HepG2 (cell line): ENCODE data around the gene LANCL2. TPM values are rescaled to one million over a fixed set of nuclear protein-coding genes. Genes with fewer than 3 reads are reported as not detected.

Source experiments
- ATAC-seq: fragments of 200-7000 bp; cut with Tn5 transposase; 3 replicates; pipeline ENCODE4 v1.9.1; 2020; ENCODE audit warnings: mild to moderate bottlenecking, moderate library complexity
- BruUV-seq: library from RNA; stranded (reverse); fragments of 400-500 nt; replicated peaks from 2 replicates; lab custom pipeline; 2021; lab: Mats Ljungman, UMichigan
- CTCF ChIA-PET: fragments of 300-600 bp; formaldehyde crosslinking; extraction: SDS; loops from one replicate; lab custom pipeline; 2021; ENCODE audit warnings: low total read pairs, inconsistent platforms, low intra/inter-chr PET ratio; lab: Yijun Ruan, JAX
- POLR2A ChIA-PET: fragments of 350-600 bp; sonication (Branson Sonifier 250); formaldehyde crosslinking; loops from one replicate; lab custom pipeline; 2020; ENCODE audit warnings: antibody characterized with exemption, inconsistent platforms; lab: Yijun Ruan, JAX
- DNase-seq: peaks from one replicate; pipeline ENCODE4 v3.0.0-alpha.2; 2015; ENCODE audit warnings: low spot score
- FAIRE-seq: peaks from 3 replicates; lab custom pipeline; 2011; peaks lifted over from hg19 to GRCh38; lab: Jason Lieb, UNC
- H2AFZ ChIP-seq: one replicate; pipeline ENCODE4 v1.6.1; 2011; ENCODE audit warnings: low read length, inconsistent platforms
- H3K27ac ChIP-seq: fragments of 300-600 bp; 3 replicates; pipeline ENCODE4 v1.8.0; 2011; ENCODE audit warnings: mixed run types, mild to moderate bottlenecking, mixed read lengths, low read length, inconsistent platforms; ENCODE audit not compliant: insufficient read depth; ENCODE audit errors: extremely low read length
- H3K27me3 ChIP-seq, 2 experiments: fragments of 200-600 bp in 1 of 2; 2 replicates in 1 of 2; 3 replicates in 1 of 2; pipeline versions ENCODE4 v1.6.0 to v1.8.0; 2011; ENCODE audit warnings: low read length in 2 of 2, mild to moderate bottlenecking in 2 of 2, moderate library complexity in 2 of 2, inconsistent platforms in 1 of 2; ENCODE audit not compliant: insufficient read depth in 2 of 2, control insufficient read depth in 1 of 2
- H3K36me3 ChIP-seq, 2 experiments: fragments of 200-600 bp in 1 of 2; replicated peaks in 1 of 2; 2 replicates in 1 of 2; 3 replicates in 1 of 2; pipeline versions ENCODE4 v1.5.1 to v1.8.0; 2011; ENCODE audit warnings: low read length in 2 of 2, inconsistent platforms in 1 of 2; ENCODE audit not compliant: insufficient read depth in 2 of 2, control insufficient read depth in 1 of 2
- H3K4me1 ChIP-seq: 2 replicates; pipeline ENCODE4 v1.5.1; 2012; ENCODE audit warnings: low read length, inconsistent platforms; ENCODE audit not compliant: insufficient read depth
- H3K4me2 ChIP-seq: 2 replicates; pipeline ENCODE4 v1.6.0; 2011; ENCODE audit warnings: low read depth, low read length, inconsistent platforms
- H3K4me3 ChIP-seq, 3 experiments: fragments of 200-600 bp in 1 of 3; sonication (generic), shearing (Covaris generic) in 1 of 3; replicated peaks in 1 of 3; 2 replicates each; pipeline ENCODE4 v1.5.1; 2011 to 2016; ENCODE audit warnings: low read length in 3 of 3, inconsistent platforms in 2 of 3, low read depth in 2 of 3, mild to moderate bottlenecking in 2 of 3, control low read depth in 1 of 3, mixed read lengths in 1 of 3; ENCODE audit not compliant: insufficient read depth in 1 of 3
- H3K79me2 ChIP-seq: one replicate; pipeline ENCODE4 v1.6.1; 2011; ENCODE audit warnings: low read length, inconsistent platforms; ENCODE audit not compliant: insufficient read depth
- H3K9ac ChIP-seq: 2 replicates; pipeline ENCODE4 v1.6.0; 2011; ENCODE audit warnings: mild to moderate bottlenecking, low read depth, low read length, inconsistent platforms; ENCODE audit not compliant: insufficient read depth
- H3K9me3 ChIP-seq: 2 replicates; pipeline ENCODE4 v1.5.1; 2012; ENCODE audit warnings: mild to moderate bottlenecking, low read length
- H4K20me1 ChIP-seq: 2 replicates; pipeline ENCODE4 v1.6.0; 2011; ENCODE audit warnings: inconsistent platforms, mild to moderate bottlenecking, low read length, moderate library complexity; ENCODE audit not compliant: insufficient read depth
- BCL6 ChIP-seq: IDR thresholded peaks from 2 replicates; pipeline ENCODE4 v1.6.1; 2016; ENCODE audit warnings: missing genetic modification reagents, missing compliant biosample characterization
- ETV5 ChIP-seq: IDR thresholded peaks from 2 replicates; pipeline ENCODE4 v1.6.1; 2018; ENCODE audit warnings: missing biosample characterization, missing genetic modification reagents, inconsistent platforms, borderline replicate concordance
- FOXA1 ChIP-seq, 2 experiments: fragments of 450-650 bp in 1 of 2; sonication (generic) in 1 of 2; formaldehyde crosslinking in 1 of 2; IDR thresholded peaks; 2 replicates each; pipeline versions ENCODE4 v1.4.0 to v1.6.1; 2016 to 2020; ENCODE audit warnings: missing genetic modification reagents in 1 of 2
- FOXP1 ChIP-seq, 2 experiments: fragments of 450-650 bp in 1 of 2; IDR thresholded peaks; 2 replicates each; pipeline ENCODE4 v1.6.1; 2017 to 2018; ENCODE audit warnings: antibody characterized with exemption in 1 of 2
- RXRB ChIP-seq: IDR thresholded peaks from 2 replicates; pipeline ENCODE4 v1.6.1; 2016; ENCODE audit warnings: borderline replicate concordance, missing genetic modification reagents, missing compliant biosample characterization
- SALL1 ChIP-seq: sonication (generic); formaldehyde crosslinking; IDR thresholded peaks from 2 replicates; pipeline ENCODE4 v1.8.0; 2022; ENCODE audit warnings: mild to moderate bottlenecking, missing genetic modification reagents
- SAP130 ChIP-seq: IDR thresholded peaks from 2 replicates; pipeline ENCODE4 v1.6.1; 2016; ENCODE audit warnings: low read depth
- SOX13 ChIP-seq, 3 experiments: fragments of 450-650 bp in 1 of 3; sonication (generic) in 1 of 3; formaldehyde crosslinking in 1 of 3; IDR thresholded peaks in 2 of 3; conservative IDR thresholded peaks in 1 of 3; 2 replicates each; pipeline versions ENCODE4 v1.5.0 to v1.6.1; 2016 to 2020; ENCODE audit warnings: antibody characterized with exemption in 1 of 3, mild to moderate bottlenecking in 1 of 3, missing compliant biosample characterization in 1 of 3, missing genetic modification reagents in 1 of 3, moderate library complexity in 1 of 3
- SOX5 ChIP-seq: IDR thresholded peaks from 2 replicates; pipeline ENCODE4 v1.6.1; 2016; ENCODE audit warnings: borderline replicate concordance
- SP5 ChIP-seq: IDR thresholded peaks from 2 replicates; pipeline ENCODE4 v1.6.1; 2016; ENCODE audit warnings: low read depth, borderline replicate concordance
- WGBS: methylation state at CpG from one replicate; pipeline ENCODE4 v1.1.6; 2017; ENCODE audit warnings: low lambda C conversion rate; 5-methylcytosine and 5-hydroxymethylcytosine counted together
- in situ Hi-C: cut with HindIII; loops from 2 replicates; pipeline ENCODE4 v1.10.0; 2017; ENCODE audit warnings: low pct_unique_long_range_greater_than_20kb; ENCODE audit not compliant: extremely low pct_ligation_motif_present
- intact Hi-C: fragments of 100-400 bp; cut with micrococcal nuclease; formaldehyde crosslinking; loops from one replicate; pipeline ENCODE4 v1.10.0; 2022; ENCODE audit not compliant: unreplicated experiment
- polyA plus RNA-seq, 8 experiments: library from polyadenylated mRNA; depleted of rRNA in 3 of 8; stranded (reverse) in 7 of 8; unstranded in 1 of 8; fragments of >200 nt; fragmentation: Illumina TruSeq in 4 of 8; extraction: Trizol in 4 of 8; gene quantifications; 2 replicates each; pipeline versions ENCODE4 v1.2.1 to v1.2.3, GENCODE V29; 2011 to 2016; ENCODE audit warnings: low read depth in 4 of 8, missing spikeins in 1 of 8, mixed read lengths in 1 of 8; ENCODE audit not compliant: insufficient read depth in 1 of 8
- total RNA-seq, 5 experiments: library from RNA; depleted of rRNA; stranded (reverse); fragments of >200 nt; fragmentation: Illumina TruSeq; extraction: Trizol; gene quantifications; 2 replicates each; pipeline ENCODE4 v1.2.3, GENCODE V29; 2016; ENCODE audit warnings: low read depth in 1 of 5
- TF ChIP-seq, protein P1 (sequence below): sonication (generic); formaldehyde crosslinking; IDR thresholded peaks from 2 replicates; pipeline ENCODE4 v1.4.0; 2020; ENCODE audit warnings: missing genetic modification reagents, borderline replicate concordance
- TF ChIP-seq, protein P2 (sequence below): IDR thresholded peaks from 2 replicates; pipeline ENCODE4 v1.4.0; 2020; ENCODE audit warnings: mild to moderate bottlenecking, missing genetic modification reagents

The LANCL2 gene
- total and polyA plus RNA-seq, 2 of the 13 experiments (the other 11 are each of a cell fraction or from before 2014, with no cell fraction given), result 10.0 to 13.8 TPM

DNA sequence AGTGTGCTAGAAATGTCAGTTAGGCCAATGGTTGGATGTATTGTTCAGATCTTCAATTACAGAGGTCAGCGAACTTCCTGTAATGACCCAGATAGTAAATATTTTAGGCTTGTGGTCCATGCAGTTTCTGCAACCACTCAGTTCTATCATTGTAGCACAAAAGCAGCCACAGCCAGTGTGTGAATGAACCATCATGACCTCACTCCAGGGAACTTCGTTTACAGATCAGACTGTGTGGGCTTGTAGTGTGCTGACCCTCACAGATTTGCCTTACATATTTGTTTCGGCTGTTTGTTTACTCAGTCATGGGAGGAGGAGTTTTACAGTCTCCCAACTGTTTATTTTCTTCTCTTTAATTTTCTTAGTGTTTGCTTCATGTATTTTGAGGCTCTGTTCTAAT is 55.4 kb downstream of the LANCL2 start:
- CTCF ChIA-PET, result no interaction called here
- 38% methylated on average over 3 of the region's 3 CpGs for WGBS
- TF ChIP-seq SP5 (CRISPR knock-in tag) (peak; percentile 71; the same call in 1 of the 2 replicates), SAP130 (CRISPR knock-in tag) (peak; percentile 29; the same call in 1 of the 2 replicates), SOX13 (IDR thresholded peaks at IDR 0.05) (no peak), SOX13 (CRISPR knock-in tag; conservative IDR thresholded peaks at IDR 0.05 in 1 of 2, IDR thresholded peaks at IDR 0.05 in 1 of 2) (peak in 1 of 2 experiments; percentile 18; a peak in 1 of 4 replicates), RXRB (CRISPR knock-in tag) (peak; percentile 39; the same call in 1 of the 2 replicates), ETV5 (CRISPR knock-in tag) (peak; percentile 31; the same call in 1 of the 2 replicates), BCL6 (CRISPR knock-in tag) (0 out of 2 replicates have a peak, but pooled peaks have one; percentile 17), SALL1 (CRISPR knock-in tag) (peak; percentile 30; the same call in 1 of the 2 replicates), FOXP1 (IDR thresholded peaks at IDR 0.05) (no peak), FOXP1 (CRISPR knock-in tag; IDR thresholded peaks at IDR 0.05) (peak; percentile 69), FOXA1 (IDR thresholded peaks at IDR 0.05) (no peak), FOXA1 (CRISPR knock-in tag; IDR thresholded peaks at IDR 0.05) (0 out of 2 replicates have a peak, but pooled peaks have one; percentile 14), SOX5 (CRISPR knock-in tag) (peak; percentile 48; the same call in 1 of the 2 replicates)
- TF ChIP-seq, protein P1, sequence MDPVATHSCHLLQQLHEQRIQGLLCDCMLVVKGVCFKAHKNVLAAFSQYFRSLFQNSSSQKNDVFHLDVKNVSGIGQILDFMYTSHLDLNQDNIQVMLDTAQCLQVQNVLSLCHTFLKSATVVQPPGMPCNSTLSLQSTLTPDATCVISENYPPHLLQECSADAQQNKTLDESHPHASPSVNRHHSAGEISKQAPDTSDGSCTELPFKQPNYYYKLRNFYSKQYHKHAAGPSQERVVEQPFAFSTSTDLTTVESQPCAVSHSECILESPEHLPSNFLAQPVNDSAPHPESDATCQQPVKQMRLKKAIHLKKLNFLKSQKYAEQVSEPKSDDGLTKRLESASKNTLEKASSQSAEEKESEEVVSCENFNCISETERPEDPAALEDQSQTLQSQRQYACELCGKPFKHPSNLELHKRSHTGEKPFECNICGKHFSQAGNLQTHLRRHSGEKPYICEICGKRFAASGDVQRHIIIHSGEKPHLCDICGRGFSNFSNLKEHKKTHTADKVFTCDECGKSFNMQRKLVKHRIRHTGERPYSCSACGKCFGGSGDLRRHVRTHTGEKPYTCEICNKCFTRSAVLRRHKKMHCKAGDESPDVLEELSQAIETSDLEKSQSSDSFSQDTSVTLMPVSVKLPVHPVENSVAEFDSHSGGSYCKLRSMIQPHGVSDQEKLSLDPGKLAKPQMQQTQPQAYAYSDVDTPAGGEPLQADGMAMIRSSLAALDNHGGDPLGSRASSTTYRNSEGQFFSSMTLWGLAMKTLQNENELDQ, result no peak
- TF ChIP-seq, protein P2, sequence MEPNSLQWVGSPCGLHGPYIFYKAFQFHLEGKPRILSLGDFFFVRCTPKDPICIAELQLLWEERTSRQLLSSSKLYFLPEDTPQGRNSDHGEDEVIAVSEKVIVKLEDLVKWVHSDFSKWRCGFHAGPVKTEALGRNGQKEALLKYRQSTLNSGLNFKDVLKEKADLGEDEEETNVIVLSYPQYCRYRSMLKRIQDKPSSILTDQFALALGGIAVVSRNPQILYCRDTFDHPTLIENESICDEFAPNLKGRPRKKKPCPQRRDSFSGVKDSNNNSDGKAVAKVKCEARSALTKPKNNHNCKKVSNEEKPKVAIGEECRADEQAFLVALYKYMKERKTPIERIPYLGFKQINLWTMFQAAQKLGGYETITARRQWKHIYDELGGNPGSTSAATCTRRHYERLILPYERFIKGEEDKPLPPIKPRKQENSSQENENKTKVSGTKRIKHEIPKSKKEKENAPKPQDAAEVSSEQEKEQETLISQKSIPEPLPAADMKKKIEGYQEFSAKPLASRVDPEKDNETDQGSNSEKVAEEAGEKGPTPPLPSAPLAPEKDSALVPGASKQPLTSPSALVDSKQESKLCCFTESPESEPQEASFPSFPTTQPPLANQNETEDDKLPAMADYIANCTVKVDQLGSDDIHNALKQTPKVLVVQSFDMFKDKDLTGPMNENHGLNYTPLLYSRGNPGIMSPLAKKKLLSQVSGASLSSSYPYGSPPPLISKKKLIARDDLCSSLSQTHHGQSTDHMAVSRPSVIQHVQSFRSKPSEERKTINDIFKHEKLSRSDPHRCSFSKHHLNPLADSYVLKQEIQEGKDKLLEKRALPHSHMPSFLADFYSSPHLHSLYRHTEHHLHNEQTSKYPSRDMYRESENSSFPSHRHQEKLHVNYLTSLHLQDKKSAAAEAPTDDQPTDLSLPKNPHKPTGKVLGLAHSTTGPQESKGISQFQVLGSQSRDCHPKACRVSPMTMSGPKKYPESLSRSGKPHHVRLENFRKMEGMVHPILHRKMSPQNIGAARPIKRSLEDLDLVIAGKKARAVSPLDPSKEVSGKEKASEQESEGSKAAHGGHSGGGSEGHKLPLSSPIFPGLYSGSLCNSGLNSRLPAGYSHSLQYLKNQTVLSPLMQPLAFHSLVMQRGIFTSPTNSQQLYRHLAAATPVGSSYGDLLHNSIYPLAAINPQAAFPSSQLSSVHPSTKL, result peak; percentile 42; the same call in 1 of the 2 replicates

More for the DNA sequence above, 55.4 kb downstream of the LANCL2 start:
- H4K20me1 ChIP-seq, result no peaks in the 10 kb centered on the region
- H2AFZ ChIP-seq, result no peak overlapping the region
- POLR2A ChIA-PET, result no interaction called here
- peak; percentile 36 for FAIRE-seq
- peak; percentile 53 for DNase-seq
- no peaks in the 10 kb centered on the region for H3K27me3 ChIP-seq
- H3K4me3 ChIP-seq, result no peak overlapping the region
- H3K9ac ChIP-seq, result no peak overlapping the region
- BruUV-seq, result no TSS peak
- no peak overlapping the region for H3K4me2 ChIP-seq
- H3K27ac ChIP-seq, result no peak overlapping the region
- intact Hi-C loops, result loop anchor here (10.0 kb wide), 1 partner anchor 154 kb away; the partner anchor contains the start of gene VOPP1
- H3K4me1 ChIP-seq, result peaks cover 20% of the 10 kb centered on the region
- H3K36me3 ChIP-seq, result peaks cover under 1 to 5% of the 10 kb centered on the region in 2 experiments; a peak in 3 of 5 replicates
- in situ Hi-C loops, result loop anchor here (5.0 to 25.0 kb wide), 2 partner anchors 143 to 658 kb away; partner anchors contain the start of gene SEC61G
- peak; percentile 94 for ATAC-seq
- H3K79me2 ChIP-seq, result no peaks in the 10 kb centered on the region
- no peaks in the 10 kb centered on the region for H3K9me3 ChIP-seq
